IgD-negative memory B cell (primary cell): ENCODE measurements around the gene NRL. TPM values are rescaled to one million over a fixed set of nuclear protein-coding genes. Genes with fewer than 3 reads are reported as not detected.
"Not testable (repeated sequence)": the region's sequence is repeated elsewhere in the genome, so short reads cannot be mapped to it uniquely, and the experiment has no call there.

ENCODE experiments used
- H3K27ac Mint-ChIP-seq, 3 donors: one replicate each; pipeline ENCODE4 v1.8.0; 2020 to 2022; ENCODE audit warnings: mild to moderate bottlenecking in 3 of 3, mixed read lengths in 3 of 3, moderate library complexity in 1 of 3
- H3K27me3 Mint-ChIP-seq: one replicate; pipeline ENCODE4 v1.8.0; 2021; ENCODE audit warnings: mixed read lengths
- H3K36me3 Mint-ChIP-seq: one replicate; pipeline ENCODE4 v1.8.0; 2020; ENCODE audit warnings: mild to moderate bottlenecking, mixed read lengths
- H3K4me1 Mint-ChIP-seq, 3 donors: one replicate each; pipeline ENCODE4 v1.8.0; 2020 to 2022; ENCODE audit warnings: mixed read lengths in 3 of 3, mild to moderate bottlenecking in 1 of 3
- H3K4me3 Mint-ChIP-seq, 4 donors: one replicate each; pipeline ENCODE4 v1.8.0; 2020 to 2022; ENCODE audit warnings: mild to moderate bottlenecking in 4 of 4, mixed read lengths in 4 of 4, moderate library complexity in 3 of 4
- H3K9me3 Mint-ChIP-seq, 3 donors: one replicate each; pipeline ENCODE4 v1.8.0; 2020 to 2021; ENCODE audit warnings: mixed read lengths in 3 of 3, mild to moderate bottlenecking in 1 of 3
- polyA plus RNA-seq: library from polyadenylated mRNA; unstranded; fragments of 300-500 nt; fragmentation: Illumina TruSeq; gene quantifications from one replicate; pipeline ENCODE4 v1.2.3, GENCODE V29; 2021

NRL gene
- polyA plus RNA-seq, 1 donor from 2014 or later: 2.6 TPM

GRCh38 chr14:24042746-24043145 lies 72.0 kb downstream of the NRL start:
- H3K27me3 Mint-ChIP-seq: no peaks in the 10 kb centered on the region
- no peak overlapping the region for H3K4me3 Mint-ChIP-seq
- H3K9me3 Mint-ChIP-seq: no peaks in the 10 kb centered on the region
- H3K4me1 Mint-ChIP-seq: no peaks in the 10 kb centered on the region
- H3K27ac Mint-ChIP-seq: no peak overlapping the region
- no peaks in the 10 kb centered on the region for H3K36me3 Mint-ChIP-seq

- Mint-ChIP-seq H3K27me3 (no peaks in the 10 kb centered on the region), H3K27ac (no peak overlapping the region), H3K4me3 (no peak overlapping the region)
Measured at GRCh38 chr14:24040692-24041091, 74.1 kb downstream of the NRL start.

GRCh38 chr14:24038686-24039085 lies 76.1 kb downstream of the NRL start:
- no peaks in the 10 kb centered on the region for H3K27me3 Mint-ChIP-seq
- no peak overlapping the region for H3K27ac Mint-ChIP-seq
- no peaks in the 10 kb centered on the region for H3K9me3 Mint-ChIP-seq
- H3K4me1 Mint-ChIP-seq: peaks cover 5 to 9% (median 8%) of the 10 kb centered on the region in 3 donors
- H3K36me3 Mint-ChIP-seq: no peaks in the 10 kb centered on the region
- H3K4me3 Mint-ChIP-seq: peak overlapping the region in 1 of 4 donors; percentile 19

More at GRCh38 chr14:24040692-24041091, 74.1 kb downstream of the NRL start:
- Mint-ChIP-seq H3K9me3 (no peaks in the 10 kb centered on the region), H3K36me3 (no peaks in the 10 kb centered on the region), H3K4me1 (peaks cover 5 to 9% (median 8%) of the 10 kb centered on the region in 3 donors)

- Mint-ChIP-seq H3K27ac (no peak overlapping the region), H3K27me3 (no peaks in the 10 kb centered on the region), H3K4me3 (no peak overlapping the region)
Measured at GRCh38 chr14:24037658-24038037, 77.1 kb downstream of the NRL start.

GRCh38 chr14:24036963-24037657 lies 77.6 kb downstream of the NRL start:
- not testable (repeated sequence) for H3K36me3 Mint-ChIP-seq, H3K4me1 Mint-ChIP-seq, H3K9me3 Mint-ChIP-seq

More at GRCh38 chr14:24037658-24038037, 77.1 kb downstream of the NRL start:
- peaks cover 5 to 9% (median 8%) of the 10 kb centered on the region in 3 donors for H3K4me1 Mint-ChIP-seq
- H3K36me3 Mint-ChIP-seq: no peaks in the 10 kb centered on the region
- peaks cover 0 to 3% (median 0%) of the 10 kb centered on the region in 3 donors for H3K9me3 Mint-ChIP-seq

GRCh38 chr14:24036169-24036962 lies 78.4 kb downstream of the NRL start:
- Mint-ChIP-seq H3K27ac (peak overlapping the region in 2 of 3 donors; percentile 67 to 74), H3K36me3 (peaks cover 2% of the 10 kb centered on the region), H3K4me1 (peaks cover 5 to 9% (median 8%) of the 10 kb centered on the region in 3 donors), H3K27me3 (no peaks in the 10 kb centered on the region), H3K4me3 (peak overlapping the region; percentile 92 to 99 (median 94)), H3K9me3 (peaks cover 0 to 3% (median 0%) of the 10 kb centered on the region in 3 donors)

More at GRCh38 chr14:24036963-24037657, 77.6 kb downstream of the NRL start:
- H3K27me3 Mint-ChIP-seq: not testable (repeated sequence)
- Mint-ChIP-seq H3K4me3 (peak overlapping the region; percentile 92 to 99 (median 94)), H3K27ac (peak overlapping the region in 1 of 3 donors; percentile 74)

- H3K4me3 Mint-ChIP-seq: peak overlapping the region; percentile 77 to 99 (median 94)
- not testable (repeated sequence) for H3K4me1 Mint-ChIP-seq, H3K9me3 Mint-ChIP-seq, H3K36me3 Mint-ChIP-seq, H3K27me3 Mint-ChIP-seq
- peak overlapping the region in 2 of 3 donors; percentile 67 for H3K27ac Mint-ChIP-seq
Measured at GRCh38 chr14:24035769-24036168, 79.0 kb downstream of the NRL start.

GRCh38 chr14:24032727-24033418 lies 81.9 kb downstream of the NRL start:
- Mint-ChIP-seq H3K36me3 (peaks cover 2% of the 10 kb centered on the region), H3K9me3 (peaks cover 0 to 4% (median 3%) of the 10 kb centered on the region in 3 donors), H3K4me1 (peaks cover 5 to 9% (median 8%) of the 10 kb centered on the region in 3 donors), H3K27me3 (no peaks in the 10 kb centered on the region), H3K4me3 (peak overlapping the region in 2 of 4 donors; percentile 43 to 56), H3K27ac (no peak overlapping the region)

- not testable (repeated sequence) for H3K27ac Mint-ChIP-seq, H3K9me3 Mint-ChIP-seq, H3K4me3 Mint-ChIP-seq, H3K36me3 Mint-ChIP-seq, H3K27me3 Mint-ChIP-seq, H3K4me1 Mint-ChIP-seq
Measured at GRCh38 chr14:24031331-24031730, 83.4 kb downstream of the NRL start.

GRCh38 chr14:24029687-24030086 lies 85.1 kb downstream of the NRL start:
- H3K4me1 Mint-ChIP-seq, H3K9me3 Mint-ChIP-seq, H3K36me3 Mint-ChIP-seq, H3K27me3 Mint-ChIP-seq, H3K27ac Mint-ChIP-seq, H3K4me3 Mint-ChIP-seq: not testable (repeated sequence)

Other genes with a start within 250 kb of the NRL start
- 29.8 TPM for gene DHRS4, start 161.2 kb downstream of the NRL start, polyA plus RNA-seq
- gene DHRS4L2, start 126.0 kb downstream of the NRL start, polyA plus RNA-seq: 14.6 TPM
- gene CARMIL3, start 62.9 kb downstream of the NRL start, polyA plus RNA-seq: 0.35 TPM
- gene CPNE6, start 43.4 kb downstream of the NRL start, polyA plus RNA-seq: not detected
- 50.2 TPM for gene PCK2, start 20.6 kb downstream of the NRL start, polyA plus RNA-seq
- gene DCAF11, start 172 bp downstream of the NRL start, polyA plus RNA-seq: 74.5 TPM
- gene FITM1, start 15.7 kb upstream of the NRL start, polyA plus RNA-seq: 1.1 TPM
- gene PSME1, start 21.2 kb upstream of the NRL start, polyA plus RNA-seq: 804 TPM
- 18.2 TPM for gene EMC9, start 26.6 kb upstream of the NRL start, polyA plus RNA-seq
- gene PSME2, start 31.7 kb upstream of the NRL start, polyA plus RNA-seq: 328 TPM
- 54.3 TPM for gene RNF31, start 32.5 kb upstream of the NRL start, polyA plus RNA-seq
- 136 TPM for gene IRF9, start 46.3 kb upstream of the NRL start, polyA plus RNA-seq
- gene REC8, start 57.1 kb upstream of the NRL start, polyA plus RNA-seq: 12.5 TPM
- 15.8 TPM for gene IPO4, start 73.9 kb upstream of the NRL start, polyA plus RNA-seq
- gene TM9SF1, start 80.5 kb upstream of the NRL start, polyA plus RNA-seq: 25.1 TPM
- 0.84 TPM for gene TSSK4, start 90.7 kb upstream of the NRL start, polyA plus RNA-seq
- gene CHMP4A, start 98.5 kb upstream of the NRL start, polyA plus RNA-seq: 170 TPM
- 33.5 TPM for gene MDP1, start 101.1 kb upstream of the NRL start, polyA plus RNA-seq
- gene NEDD8, start 117.4 kb upstream of the NRL start, polyA plus RNA-seq: 273 TPM
- 64.1 TPM for gene GMPR2, start 118.0 kb upstream of the NRL start, polyA plus RNA-seq
- gene TINF2, start 127.7 kb upstream of the NRL start, polyA plus RNA-seq: 186 TPM
- gene TGM1, start 148.2 kb upstream of the NRL start, polyA plus RNA-seq: not detected
- gene RABGGTA, start 156.6 kb upstream of the NRL start, polyA plus RNA-seq: 37.9 TPM
- 27.3 TPM for gene DHRS1, start 184.8 kb upstream of the NRL start, polyA plus RNA-seq
- 1.6 TPM for gene NOP9, start 184.9 kb upstream of the NRL start, polyA plus RNA-seq
- 19.2 TPM for gene CIDEB, start 193.0 kb upstream of the NRL start, polyA plus RNA-seq
- 0.97 TPM for gene LTB4R2, start 195.2 kb upstream of the NRL start, polyA plus RNA-seq
- gene LTB4R, start 196.6 kb upstream of the NRL start, polyA plus RNA-seq: 2.5 TPM
- 0.75 TPM for gene ADCY4, start 220.1 kb upstream of the NRL start, polyA plus RNA-seq
- gene RIPK3, start 225.0 kb upstream of the NRL start, polyA plus RNA-seq: 14.8 TPM